Activated naive CD8-positive, alpha-beta T cell treated with anti-CD3 and anti-CD28 coated beads, Interleukin-2, amount 50 U/mL, for 24 hours (primary cell): Measurements from ENCODE around the gene PCDHGB5.
"Not testable (repeated sequence)": the region's sequence is repeated elsewhere in the genome, so short reads cannot be mapped to it uniquely, and the experiment has no call there.

ENCODE experiments used
- ATAC-seq: fragments of 150-1000 bp; cut with Tn5 transposase; one replicate; pipeline ENCODE4 v1.10.0; 2021
- DNase-seq: peaks from one replicate; pipeline ENCODE4 v3.0.0; 2021
- H3K27ac Mint-ChIP-seq: one replicate; pipeline ENCODE4 v1.8.0; 2021; ENCODE audit warnings: mild to moderate bottlenecking, mixed read lengths
- H3K27me3 Mint-ChIP-seq: one replicate; pipeline ENCODE4 v1.8.0; 2021; ENCODE audit warnings: mixed read lengths
- H3K36me3 Mint-ChIP-seq: one replicate; pipeline ENCODE4 v1.8.0; 2021; ENCODE audit warnings: low read depth, mixed read lengths
- H3K4me1 Mint-ChIP-seq: one replicate; pipeline ENCODE4 v1.8.0; 2021; ENCODE audit warnings: mixed read lengths
- H3K4me3 Mint-ChIP-seq: one replicate; pipeline ENCODE4 v1.8.0; 2021; ENCODE audit warnings: mild to moderate bottlenecking, moderate library complexity, mixed read lengths
- H3K9me3 Mint-ChIP-seq: one replicate; pipeline ENCODE4 v1.8.0; 2021; ENCODE audit warnings: mixed read lengths

The PCDHGB5 gene

DNA sequence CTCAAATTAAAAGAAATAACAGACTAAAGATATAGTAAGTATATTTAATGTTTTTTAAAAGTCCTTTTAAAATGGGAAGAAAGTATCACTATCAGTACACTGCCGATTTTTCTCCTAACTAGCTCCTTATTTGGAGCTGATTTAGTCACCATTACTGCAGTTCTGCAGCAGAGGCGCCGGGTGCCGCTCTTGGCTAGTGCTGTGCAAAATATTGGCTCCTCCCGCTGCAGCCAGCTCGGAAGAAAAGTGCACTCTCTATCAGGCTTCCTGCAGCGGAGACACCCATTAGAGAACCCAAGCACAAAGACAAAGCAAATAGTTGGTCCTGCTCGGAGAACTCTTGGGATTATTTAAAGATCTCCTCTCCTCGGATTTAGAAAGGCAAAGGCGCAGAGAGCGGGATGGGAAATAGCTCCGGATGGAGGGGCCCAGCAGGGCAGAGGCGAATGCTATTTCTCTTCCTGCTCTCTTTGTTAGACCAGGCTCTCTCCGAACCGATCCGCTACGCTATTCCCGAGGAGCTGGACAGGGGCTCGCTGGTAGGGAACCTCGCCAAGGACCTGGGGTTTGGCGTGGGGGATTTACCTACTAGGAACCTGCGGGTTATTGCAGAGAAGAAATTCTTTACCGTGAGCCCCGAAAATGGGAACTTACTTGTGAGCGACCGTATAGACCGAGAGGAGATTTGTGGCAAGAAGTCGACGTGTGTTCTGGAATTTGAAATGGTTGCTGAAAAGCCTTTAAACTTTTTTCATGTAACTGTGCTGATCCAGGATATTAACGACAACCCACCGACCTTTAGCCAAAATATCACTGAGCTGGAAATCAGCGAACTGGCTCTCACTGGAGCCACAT is 27.5 kb upstream of the PCDHGB5 start, which contains the start of gene PCDHGB3:
Gene PCDHGB3 (plus strand): TSS at position 249 of the 855 bp plus-strand sequence. CDS start 153 bp downstream, at position 402.
- peak; percentile 13 for DNase-seq
- peaks cover 43% of the 10 kb centered on the region for H3K9me3 Mint-ChIP-seq
- peaks cover 74% of the 10 kb centered on the region for H3K27me3 Mint-ChIP-seq
- peak within 1 kb of the TSS; percentile 62 for H3K4me3 Mint-ChIP-seq
- no peak within 1 kb of the TSS for H3K27ac Mint-ChIP-seq
- peak; percentile 43 for ATAC-seq
- peaks cover 2% of the 10 kb centered on the region for H3K4me1 Mint-ChIP-seq
- peaks cover 32% of the 10 kb centered on the region for H3K36me3 Mint-ChIP-seq

DNA sequence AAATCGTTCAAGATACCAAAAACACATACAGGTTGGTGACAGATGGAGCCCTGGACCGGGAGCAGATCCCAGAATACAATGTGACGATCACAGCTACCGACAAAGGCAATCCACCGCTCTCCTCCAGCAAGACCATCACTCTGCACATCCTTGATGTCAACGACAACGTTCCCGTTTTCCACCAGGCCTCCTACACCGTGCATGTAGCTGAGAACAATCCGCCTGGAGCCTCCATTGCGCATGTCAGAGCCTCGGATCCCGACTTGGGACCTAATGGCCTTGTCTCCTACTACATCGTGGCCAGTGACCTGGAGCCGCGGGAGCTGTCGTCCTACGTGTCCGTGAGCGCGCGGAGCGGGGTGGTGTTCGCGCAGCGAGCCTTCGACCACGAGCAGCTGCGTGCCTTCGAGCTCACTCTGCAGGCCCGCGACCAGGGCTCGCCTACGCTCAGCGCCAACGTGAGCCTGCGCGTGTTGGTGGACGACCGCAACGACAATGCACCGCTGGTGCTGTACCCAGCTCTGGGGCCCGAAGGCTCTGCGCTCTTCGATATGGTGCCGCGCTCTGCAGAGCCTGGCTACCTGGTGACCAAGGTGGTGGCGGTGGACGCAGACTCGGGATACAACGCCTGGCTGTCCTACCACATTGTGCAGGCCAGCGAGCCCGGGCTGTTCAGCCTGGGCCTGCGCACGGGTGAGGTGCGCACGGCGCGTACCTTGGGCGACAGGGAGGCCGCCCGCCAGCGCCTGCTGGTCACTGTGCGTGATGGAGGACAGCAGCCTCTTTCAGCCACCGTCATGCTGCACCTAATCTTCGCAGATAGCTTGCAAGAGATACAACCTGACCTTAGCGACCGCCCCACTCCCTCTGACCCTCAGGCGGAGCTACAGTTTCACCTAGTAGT is 25.9 kb upstream of the PCDHGB5 start:
- Mint-ChIP-seq H3K36me3 (peaks cover 30% of the 10 kb centered on the region), H3K27ac (no peak overlapping the region), H3K4me1 (peaks cover 2% of the 10 kb centered on the region), H3K9me3 (peaks cover 45% of the 10 kb centered on the region), H3K27me3 (peaks cover 70% of the 10 kb centered on the region), H3K4me3 (no peak overlapping the region)
- DNase-seq (no peak), ATAC-seq (no peak)

DNA sequence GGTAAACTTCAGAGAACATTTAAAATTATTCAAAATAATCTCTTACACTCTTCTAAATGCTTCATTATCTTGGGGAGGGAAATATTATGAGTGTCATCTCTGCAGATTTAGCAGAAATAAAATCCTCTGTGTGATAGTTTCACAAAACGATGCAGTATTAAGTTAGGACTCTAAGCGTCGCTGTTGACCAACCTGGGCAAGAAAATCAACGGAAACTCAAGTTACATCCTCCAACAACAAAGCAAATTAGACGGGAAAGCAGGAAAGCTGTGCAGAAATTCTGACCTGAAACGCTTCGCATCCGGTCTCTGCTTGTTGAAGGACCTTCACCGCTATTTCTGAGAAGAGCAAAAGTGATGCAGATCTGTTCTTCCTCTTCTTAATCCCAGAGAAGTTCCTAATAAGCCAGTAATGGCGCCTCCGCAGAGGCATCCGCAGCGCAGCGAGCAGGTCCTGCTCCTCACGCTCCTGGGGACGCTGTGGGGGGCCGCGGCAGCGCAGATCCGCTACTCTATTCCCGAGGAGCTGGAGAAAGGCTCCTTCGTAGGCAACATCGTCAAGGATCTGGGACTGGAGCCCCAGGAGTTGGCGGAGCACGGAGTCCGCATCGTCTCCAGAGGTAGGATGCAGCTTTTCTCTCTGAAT is 24.0 kb upstream of the PCDHGB5 start, which contains the start of gene PCDHGA6:
Gene PCDHGA6 (plus strand): TSS at position 219 of the 645 bp plus-strand sequence. CDS start 193 bp downstream, at position 412.
- Mint-ChIP-seq H3K4me3 (no peak within 1 kb of the TSS), H3K4me1 (peaks cover 2% of the 10 kb centered on the region), H3K27ac (no peak within 1 kb of the TSS), H3K9me3 (peaks cover 48% of the 10 kb centered on the region), H3K36me3 (peaks cover 33% of the 10 kb centered on the region), H3K27me3 (peaks cover 65% of the 10 kb centered on the region)
- ATAC-seq (no peak), DNase-seq (no peak)

DNA sequence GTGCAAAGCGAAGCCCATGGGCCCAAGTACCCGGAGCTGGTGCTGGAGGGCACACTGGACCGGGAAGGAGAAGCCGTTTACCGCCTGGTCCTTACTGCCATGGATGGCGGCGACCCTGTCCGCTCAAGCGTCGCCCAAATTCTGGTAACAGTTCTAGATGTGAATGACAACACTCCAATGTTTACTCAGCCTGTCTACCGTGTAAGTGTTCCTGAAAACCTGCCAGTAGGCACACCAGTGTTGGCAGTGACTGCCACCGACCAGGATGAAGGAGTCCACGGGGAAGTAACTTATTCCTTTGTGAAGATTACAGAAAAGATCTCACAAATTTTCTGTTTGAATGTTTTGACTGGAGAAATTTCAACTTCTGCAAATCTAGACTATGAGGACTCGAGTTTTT is 23.1 kb upstream of the PCDHGB5 start:
- peaks cover 33% of the 10 kb centered on the region for H3K36me3 Mint-ChIP-seq
- H3K4me1 Mint-ChIP-seq: peaks cover 2% of the 10 kb centered on the region
- H3K4me3 Mint-ChIP-seq: no peak overlapping the region
- H3K27ac Mint-ChIP-seq: no peak overlapping the region
- ATAC-seq (no peak), DNase-seq (no peak)
- H3K9me3 Mint-ChIP-seq: peaks cover 53% of the 10 kb centered on the region
- peaks cover 66% of the 10 kb centered on the region for H3K27me3 Mint-ChIP-seq

DNA sequence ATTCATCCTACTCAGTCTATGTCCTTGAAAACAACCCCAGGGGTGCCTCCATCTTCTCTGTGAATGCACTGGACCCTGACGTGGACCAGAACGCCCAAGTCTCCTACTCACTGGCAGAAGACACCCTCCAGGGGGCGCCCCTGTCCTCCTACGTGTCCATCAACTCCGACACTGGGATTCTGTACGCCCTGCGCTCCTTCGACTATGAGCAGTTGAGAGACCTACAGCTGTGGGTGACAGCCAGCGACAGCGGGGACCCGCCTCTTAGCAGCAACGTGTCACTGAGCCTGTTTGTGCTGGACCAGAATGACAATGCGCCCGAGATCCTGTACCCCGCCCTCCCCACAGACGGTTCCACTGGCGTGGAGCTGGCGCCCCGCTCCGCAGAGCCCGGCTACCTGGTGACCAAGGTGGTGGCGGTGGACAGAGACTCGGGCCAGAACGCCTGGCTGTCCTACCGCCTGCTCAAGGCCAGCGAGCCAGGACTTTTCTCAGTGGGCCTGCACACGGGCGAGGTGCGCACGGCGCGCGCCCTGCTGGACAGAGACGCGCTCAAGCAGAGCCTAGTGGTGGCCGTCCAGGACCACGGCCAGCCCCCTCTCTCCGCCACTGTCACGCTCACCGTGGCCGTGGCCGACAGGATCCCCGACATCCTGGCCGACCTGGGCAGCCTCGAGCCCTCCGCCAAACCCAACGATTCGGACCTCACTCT is 22.1 kb upstream of the PCDHGB5 start:
- H3K4me1 Mint-ChIP-seq, H3K27ac Mint-ChIP-seq, H3K4me3 Mint-ChIP-seq, DNase-seq, ATAC-seq: not testable (repeated sequence)
- Mint-ChIP-seq H3K27me3 (peaks cover 63% of the 10 kb centered on the region), H3K36me3 (peaks cover 33% of the 10 kb centered on the region), H3K9me3 (peaks cover 52% of the 10 kb centered on the region)

DNA sequence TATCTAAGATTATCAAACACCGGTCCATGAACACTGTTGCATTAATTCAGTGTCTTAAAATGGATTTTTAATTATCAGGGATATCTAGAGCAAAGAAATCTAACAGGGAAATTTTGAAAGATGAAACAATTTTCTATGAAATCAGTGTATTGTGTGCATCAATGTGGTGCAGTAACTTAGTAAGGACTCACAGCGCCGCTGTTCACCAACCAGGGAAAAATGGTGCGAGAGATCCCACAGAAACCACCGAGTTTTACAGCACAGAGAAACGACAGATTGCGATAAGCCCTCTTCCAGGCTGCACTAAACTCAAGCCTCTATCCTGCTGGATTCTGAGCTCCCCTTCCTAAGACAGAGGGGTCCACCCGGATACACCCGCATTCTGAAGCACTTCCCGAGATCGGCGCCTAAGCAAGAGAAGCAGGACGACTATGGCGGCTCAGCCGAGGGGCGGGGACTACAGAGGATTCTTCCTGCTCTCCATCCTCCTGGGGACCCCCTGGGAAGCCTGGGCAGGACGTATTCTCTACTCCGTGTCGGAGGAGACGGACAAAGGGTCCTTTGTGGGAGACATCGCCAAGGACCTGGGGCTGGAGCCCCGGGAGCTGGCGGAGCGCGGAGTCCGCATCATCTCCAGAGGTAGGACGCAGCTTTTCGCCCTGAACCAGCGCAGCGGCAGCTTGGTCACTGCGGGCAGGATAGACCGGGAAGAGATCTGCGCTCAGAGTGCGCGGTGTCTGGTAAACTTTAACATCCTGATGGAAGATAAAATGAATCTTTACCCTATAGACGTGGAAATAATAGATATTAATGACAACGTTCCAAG is 15.1 kb upstream of the PCDHGB5 start, which contains the start of gene PCDHGA7:
Gene PCDHGA7 (plus strand): TSS at position 274 of the 826 bp plus-strand sequence. CDS start 158 bp downstream, at position 432.
- H3K4me3 Mint-ChIP-seq: peak within 1 kb of the TSS; percentile 55
- peaks cover 69% of the 10 kb centered on the region for H3K27me3 Mint-ChIP-seq
- peaks cover 54% of the 10 kb centered on the region for H3K9me3 Mint-ChIP-seq
- DNase-seq (no peak), ATAC-seq (no peak)
- peaks cover 18% of the 10 kb centered on the region for H3K36me3 Mint-ChIP-seq
- H3K4me1 Mint-ChIP-seq: no peaks in the 10 kb centered on the region
- no peak within 1 kb of the TSS for H3K27ac Mint-ChIP-seq

DNA sequence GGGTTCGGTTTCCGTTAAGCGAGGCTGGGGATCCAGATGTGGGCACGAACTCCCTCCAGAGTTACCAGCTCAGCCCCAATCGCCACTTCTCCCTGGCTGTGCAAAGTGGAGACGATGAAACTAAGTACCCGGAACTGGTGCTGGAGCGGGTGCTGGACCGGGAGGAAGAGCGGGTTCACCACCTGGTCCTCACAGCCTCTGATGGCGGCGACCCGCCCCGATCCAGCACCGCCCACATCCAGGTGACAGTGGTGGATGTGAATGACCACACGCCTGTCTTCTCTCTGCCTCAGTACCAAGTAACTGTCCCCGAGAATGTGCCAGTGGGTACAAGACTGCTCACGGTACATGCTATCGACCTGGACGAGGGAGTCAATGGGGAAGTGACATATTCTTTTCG is 14.4 kb upstream of the PCDHGB5 start:
- H3K4me3 Mint-ChIP-seq: no peak overlapping the region
- H3K36me3 Mint-ChIP-seq: peaks cover 20% of the 10 kb centered on the region

DNA sequence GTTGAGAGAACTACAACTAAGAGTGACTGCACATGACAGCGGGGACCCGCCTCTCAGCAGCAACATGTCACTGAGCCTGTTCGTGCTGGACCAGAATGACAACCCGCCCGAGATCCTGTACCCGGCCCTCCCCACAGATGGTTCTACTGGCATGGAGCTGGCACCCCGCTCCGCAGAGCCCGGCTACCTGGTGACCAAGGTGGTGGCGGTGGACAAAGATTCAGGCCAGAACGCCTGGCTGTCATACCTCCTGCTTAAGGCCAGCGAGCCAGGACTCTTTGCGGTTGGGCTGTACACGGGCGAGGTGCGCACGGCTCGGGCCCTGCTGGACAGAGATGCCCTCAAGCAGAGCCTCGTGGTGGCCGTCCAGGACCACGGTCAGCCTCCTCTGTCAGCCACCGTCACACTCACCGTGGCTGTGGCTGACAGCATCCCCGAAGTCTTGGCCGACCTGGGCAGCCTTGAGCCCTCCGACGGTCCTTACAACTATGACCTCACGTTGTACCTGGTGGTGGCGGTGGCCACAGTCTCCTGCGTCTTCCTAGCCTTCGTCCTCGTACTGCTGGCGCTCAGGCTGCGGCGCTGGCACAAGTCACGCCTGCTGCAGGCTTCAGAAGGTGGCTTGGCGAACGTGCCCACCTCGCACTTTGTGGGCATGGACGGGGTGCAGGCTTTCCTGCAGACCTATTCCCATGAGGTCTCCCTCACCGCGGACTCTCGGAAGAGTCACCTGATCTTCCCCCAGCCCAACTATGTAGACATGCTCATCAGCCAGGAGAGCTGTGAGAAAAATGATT is 13.1 kb upstream of the PCDHGB5 start:
- H3K36me3 Mint-ChIP-seq: peaks cover 24% of the 10 kb centered on the region
- no peaks in the 10 kb centered on the region for H3K4me1 Mint-ChIP-seq
- peaks cover 73% of the 10 kb centered on the region for H3K27me3 Mint-ChIP-seq
- no peak for DNase-seq
- peaks cover 52% of the 10 kb centered on the region for H3K9me3 Mint-ChIP-seq
- H3K27ac Mint-ChIP-seq: no peak overlapping the region
- H3K4me3 Mint-ChIP-seq: no peak overlapping the region
- no peak for ATAC-seq

More for the DNA sequence above, 14.4 kb upstream of the PCDHGB5 start:
- Mint-ChIP-seq H3K4me1 (no peaks in the 10 kb centered on the region), H3K27me3 (peaks cover 72% of the 10 kb centered on the region), H3K9me3 (peaks cover 55% of the 10 kb centered on the region), H3K27ac (no peak overlapping the region)
- no peak for ATAC-seq
- no peak for DNase-seq

DNA sequence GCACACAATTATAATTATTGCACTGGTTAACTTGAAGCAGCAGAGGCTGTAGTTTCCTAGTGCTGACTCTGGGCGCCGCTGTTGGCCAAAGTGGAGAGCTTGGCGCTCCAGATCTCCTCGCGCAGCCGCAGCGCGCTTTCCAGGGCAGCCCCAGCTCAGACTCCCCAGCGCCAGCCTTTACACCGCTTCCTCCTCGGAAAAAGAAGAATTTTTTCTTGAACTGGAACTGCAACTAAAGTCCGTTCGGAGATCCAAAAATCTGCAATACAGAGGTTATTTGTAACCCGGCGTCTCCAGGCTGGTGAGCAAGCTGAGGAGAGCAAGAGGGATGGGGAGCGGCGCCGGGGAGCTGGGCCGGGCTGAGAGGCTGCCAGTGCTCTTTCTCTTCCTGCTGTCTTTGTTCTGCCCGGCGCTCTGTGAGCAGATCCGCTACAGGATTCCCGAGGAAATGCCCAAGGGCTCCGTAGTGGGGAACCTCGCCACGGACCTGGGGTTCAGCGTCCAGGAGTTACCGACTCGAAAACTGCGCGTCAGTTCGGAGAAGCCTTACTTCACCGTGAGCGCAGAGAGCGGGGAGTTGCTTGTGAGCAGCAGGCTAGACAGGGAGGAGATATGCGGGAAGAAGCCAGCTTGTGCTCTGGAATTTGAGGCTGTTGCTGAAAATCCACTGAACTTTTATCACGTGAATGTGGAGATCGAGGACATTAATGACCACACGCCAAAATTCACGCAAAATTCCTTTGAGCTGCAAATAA is 10.0 kb upstream of the PCDHGB5 start, which contains the start of gene PCDHGB4:
Gene PCDHGB4 (plus strand): TSS at position 142 of the 755 bp plus-strand sequence. CDS start 187 bp downstream, at position 329.
- Mint-ChIP-seq H3K9me3 (peaks cover 54% of the 10 kb centered on the region), H3K36me3 (peaks cover 23% of the 10 kb centered on the region), H3K27me3 (peaks cover 71% of the 10 kb centered on the region)
- not testable (repeated sequence) for ATAC-seq, H3K4me3 Mint-ChIP-seq, H3K27ac Mint-ChIP-seq, H3K4me1 Mint-ChIP-seq, DNase-seq

DNA sequence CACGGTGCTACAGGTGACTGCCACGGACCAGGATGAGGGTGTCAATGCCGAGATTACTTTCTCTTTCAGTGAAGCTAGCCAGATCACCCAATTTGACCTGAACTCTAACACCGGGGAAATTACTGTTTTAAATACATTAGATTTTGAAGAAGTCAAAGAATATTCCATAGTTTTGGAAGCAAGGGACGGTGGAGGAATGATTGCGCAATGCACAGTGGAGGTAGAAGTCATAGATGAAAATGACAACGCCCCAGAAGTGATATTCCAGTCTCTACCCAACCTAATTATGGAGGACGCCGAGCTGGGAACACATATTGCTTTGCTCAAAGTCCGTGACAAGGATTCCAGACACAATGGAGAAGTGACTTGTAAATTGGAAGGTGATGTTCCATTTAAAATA is 9.1 kb upstream of the PCDHGB5 start:
- Mint-ChIP-seq H3K4me1 (no peaks in the 10 kb centered on the region), H3K36me3 (peaks cover 24% of the 10 kb centered on the region), H3K27ac (no peak overlapping the region), H3K27me3 (peaks cover 71% of the 10 kb centered on the region), H3K4me3 (no peak overlapping the region), H3K9me3 (peaks cover 53% of the 10 kb centered on the region)
- ATAC-seq (no peak), DNase-seq (no peak)

DNA sequence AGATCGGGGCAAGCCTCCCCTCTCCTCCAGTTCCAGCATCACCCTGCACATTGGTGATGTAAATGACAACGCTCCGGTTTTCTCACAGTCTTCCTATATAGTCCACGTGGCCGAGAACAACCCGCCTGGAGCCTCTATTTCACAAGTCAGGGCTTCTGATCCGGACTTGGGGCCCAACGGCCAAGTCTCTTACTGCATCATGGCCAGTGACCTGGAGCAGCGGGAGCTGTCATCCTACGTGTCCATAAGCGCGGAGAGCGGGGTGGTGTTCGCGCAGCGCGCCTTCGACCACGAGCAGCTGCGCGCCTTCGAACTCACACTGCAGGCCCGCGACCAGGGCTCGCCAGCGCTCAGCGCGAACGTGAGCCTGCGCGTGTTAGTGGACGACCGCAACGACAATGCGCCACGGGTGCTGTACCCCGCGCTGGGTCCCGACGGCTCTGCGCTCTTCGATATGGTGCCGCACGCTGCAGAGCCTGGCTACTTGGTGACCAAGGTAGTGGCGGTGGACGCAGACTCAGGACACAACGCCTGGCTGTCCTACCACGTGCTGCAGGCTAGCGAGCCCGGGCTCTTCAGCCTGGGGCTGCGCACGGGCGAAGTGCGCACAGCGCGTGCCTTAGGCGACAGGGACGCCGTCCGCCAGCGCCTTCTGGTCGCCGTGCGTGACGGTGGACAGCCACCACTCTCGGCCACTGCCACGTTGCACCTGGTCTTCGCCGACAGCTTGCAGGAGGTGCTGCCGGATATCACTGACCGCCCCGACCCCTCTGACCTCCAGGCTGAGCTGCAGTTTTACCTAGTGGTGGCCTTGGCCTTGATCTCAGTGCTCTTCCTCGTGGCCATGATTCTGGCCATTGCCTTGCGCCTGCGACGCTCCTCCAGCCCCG is 8.3 kb upstream of the PCDHGB5 start:
- Mint-ChIP-seq H3K4me3 (no peak overlapping the region), H3K9me3 (peaks cover 52% of the 10 kb centered on the region), H3K27ac (no peak overlapping the region), H3K4me1 (no peaks in the 10 kb centered on the region), H3K36me3 (peaks cover 23% of the 10 kb centered on the region), H3K27me3 (peaks cover 72% of the 10 kb centered on the region)
- DNase-seq (no peak), ATAC-seq (no peak)
